HG02981 (cell line): Measurements from ENCODE around the gene ZFAND2B.

Source experiments
- ATAC-seq: cut with Tn5 transposase; IDR thresholded peaks from one replicate; pipeline ENCODE4 v1.9.1; 2021; ENCODE audit warnings: mild to moderate bottlenecking, moderate library complexity; ENCODE audit not compliant: unreplicated experiment

Gene ZFAND2B

DNA sequence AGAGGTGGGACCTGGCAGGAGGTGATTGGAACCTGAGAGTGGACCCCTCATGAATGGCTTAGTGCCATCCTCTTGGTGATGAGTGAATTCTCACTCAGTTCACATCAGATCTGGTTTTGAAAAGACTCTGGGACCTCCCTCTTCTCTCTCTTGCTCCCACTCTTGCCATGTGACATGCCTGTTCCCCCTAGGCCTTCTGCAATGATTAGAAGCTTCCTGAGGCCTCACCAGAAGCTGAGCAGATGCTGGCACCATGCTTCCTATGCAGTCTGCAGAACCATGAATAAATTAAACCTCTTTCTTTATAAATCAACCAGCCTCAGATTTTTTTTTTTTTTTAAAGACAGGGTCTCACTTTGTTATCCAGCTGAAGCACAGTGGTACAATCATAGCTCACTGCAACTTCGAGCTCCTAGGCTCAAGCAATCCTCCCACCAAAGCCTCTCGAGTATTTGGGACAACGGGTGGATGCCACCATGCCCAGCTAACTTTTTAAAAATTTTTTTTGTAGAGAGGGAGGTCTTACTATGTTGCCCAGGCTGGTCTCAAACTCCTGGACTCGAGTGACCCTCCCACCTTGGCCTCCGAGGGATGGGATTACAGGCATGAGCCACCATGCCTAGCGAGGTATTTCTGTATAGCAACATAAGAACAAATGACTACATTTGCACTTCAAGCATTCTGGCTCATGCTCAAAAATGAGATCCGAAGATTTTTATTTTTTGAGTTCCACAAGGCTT lies 2.0 kb upstream of the ZFAND2B start:
- ATAC-seq: no peak

DNA sequence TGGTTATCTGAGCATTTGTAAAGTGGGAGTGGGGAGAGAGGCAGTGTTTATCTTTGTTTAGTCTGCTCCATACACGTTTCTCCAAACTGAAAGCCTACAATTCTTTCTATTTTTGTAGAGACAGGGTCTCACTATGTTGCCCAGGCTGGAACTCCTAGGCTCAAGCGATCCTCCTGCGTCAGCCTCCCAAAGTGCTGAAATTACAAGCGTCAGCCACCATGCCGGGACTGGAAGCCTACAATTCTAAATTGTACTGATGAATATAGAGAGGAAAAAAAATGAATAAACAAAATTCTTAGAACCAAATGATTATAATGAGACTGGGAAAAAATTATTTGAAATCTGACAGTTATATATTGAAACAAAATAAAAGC lies 1.4 kb upstream of the ZFAND2B start:
- ATAC-seq: no peak

DNA sequence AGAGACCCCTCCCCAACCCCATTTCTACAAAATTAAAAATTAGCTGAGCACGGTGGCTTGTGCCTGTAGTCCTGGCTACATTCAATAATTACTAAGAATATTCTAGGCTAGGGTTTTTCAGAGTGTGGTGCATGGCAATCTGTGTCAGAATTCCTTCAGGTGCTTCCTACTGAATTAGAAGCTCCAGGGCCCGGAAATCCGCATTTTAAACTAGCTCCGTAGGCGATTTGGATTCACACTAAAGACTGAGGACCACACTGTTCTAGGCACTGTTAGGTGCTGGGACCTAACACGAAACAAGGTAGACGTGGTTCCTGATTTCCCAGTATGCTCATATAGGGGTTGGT lies 628 bp upstream of the ZFAND2B start:
- no peak for ATAC-seq

DNA sequence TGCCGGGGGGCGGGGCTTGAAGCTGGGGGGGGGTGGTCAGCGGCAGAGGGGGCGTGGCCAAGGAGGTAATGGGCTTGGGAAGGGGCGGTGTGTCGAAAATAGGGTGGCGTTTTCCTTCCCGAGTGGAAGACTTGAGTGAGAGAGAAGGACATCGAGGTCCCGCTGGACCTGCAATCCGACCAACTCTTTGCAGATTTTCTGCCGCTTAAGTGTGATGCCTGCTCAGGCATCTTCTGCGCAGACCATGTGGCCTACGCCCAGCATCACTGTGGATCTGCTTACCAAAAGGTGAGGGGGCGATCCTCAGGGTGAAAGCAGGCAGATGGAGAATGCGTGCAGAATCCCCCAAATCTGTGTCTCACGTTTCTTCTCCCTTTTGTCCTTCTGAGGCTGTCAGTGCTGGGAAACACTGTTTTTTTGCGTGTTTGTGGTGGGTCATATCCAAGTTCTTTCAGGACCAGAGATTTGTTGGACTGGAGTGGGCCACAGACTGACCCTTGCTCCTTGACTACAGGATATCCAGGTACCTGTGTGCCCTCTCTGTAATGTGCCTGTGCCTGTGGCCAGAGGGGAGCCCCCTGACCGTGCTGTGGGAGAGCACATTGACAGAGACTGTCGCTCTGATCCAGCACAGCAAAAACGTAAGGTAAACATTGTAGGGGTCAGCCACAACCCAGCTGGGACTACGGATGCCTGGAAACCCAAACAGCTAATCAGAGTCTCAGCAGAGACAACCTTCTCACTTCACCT lies 727 bp downstream of the ZFAND2B start:
- no peak for ATAC-seq

DNA sequence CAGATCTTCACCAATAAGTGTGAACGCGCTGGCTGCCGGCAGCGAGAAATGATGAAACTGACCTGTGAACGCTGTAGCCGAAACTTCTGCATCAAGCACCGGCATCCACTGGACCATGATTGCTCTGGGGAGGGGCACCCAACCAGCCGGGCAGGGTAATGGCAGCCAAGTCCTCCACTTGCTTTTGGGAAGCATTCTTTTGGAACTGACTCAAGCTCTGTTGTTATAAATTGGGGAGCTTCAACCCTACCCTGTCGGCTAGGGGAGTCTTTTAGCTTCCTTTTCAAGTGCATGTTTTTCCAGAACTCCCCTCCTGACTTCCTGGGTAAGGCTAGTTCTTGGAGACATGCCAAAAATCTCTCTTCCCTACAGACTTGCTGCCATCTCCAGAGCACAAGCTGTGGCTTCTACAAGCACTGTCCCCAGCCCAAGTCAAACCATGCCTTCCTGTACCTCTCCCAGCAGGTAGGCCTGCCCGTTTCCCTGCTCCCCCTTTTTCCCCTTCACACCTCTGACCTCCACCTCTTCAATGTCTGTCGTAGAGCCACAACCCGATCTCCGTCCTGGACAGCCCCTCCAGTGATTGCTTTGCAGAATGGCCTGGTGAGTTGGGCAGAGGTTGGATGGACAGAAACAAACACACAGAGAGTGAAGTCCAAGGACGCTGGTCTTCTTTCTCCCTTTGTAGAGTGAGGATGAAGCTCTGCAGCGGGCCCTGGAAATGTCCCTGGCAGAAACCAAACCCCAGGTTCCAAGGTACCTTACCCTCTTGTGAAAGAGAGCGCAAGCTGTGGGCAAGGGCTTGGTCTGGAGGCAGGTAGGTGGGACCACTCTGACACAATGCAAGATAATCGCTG lies 1.5 kb downstream of the ZFAND2B start:
- no peak for ATAC-seq

DNA sequence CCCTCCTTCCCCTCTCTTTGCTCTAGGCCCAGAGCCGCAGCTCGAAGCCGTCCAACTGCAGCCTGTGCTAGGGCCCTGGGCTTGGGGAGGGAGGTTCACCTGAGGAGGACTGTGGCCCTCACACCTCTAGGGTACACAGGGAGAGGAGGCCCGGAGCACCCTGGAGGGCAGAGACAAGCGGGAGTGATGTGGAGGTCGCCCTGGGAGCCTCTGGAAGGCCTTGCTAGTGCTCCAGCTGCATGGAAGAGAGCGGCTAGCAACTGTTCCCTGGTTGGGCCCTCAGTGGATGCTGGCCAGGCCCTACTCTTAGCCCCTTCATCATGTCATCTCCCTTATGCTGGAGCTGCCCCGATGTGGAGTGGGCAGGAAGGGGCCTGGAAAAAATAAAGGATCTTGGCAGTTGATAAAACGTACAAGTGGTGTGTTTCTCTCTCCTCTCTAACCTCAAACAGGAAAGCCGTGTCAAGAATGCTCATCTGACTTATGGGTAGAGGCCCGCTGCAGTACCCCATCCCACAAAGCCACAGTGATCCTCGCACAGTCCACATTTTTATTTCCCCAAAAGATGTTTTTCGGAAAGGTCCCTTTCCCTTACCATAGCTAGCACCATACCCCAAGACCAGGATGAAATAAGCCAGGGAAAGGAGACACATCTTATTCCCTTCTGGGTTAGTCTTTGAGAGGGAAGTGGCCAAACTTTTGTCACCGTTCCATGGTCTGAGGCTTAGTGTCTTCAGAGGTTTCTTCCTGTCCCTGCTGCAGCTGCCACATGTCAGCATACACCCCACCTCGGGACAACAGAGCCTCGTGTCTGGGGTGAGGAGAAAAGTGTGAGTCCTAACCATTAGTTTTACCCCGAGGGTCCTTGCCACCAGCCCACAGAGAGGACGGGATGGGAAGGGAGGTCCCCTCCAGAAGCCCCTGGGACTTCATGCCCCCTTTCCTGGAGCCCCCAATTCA lies 2.9 kb downstream of the ZFAND2B start:
- no peak for ATAC-seq

DNA sequence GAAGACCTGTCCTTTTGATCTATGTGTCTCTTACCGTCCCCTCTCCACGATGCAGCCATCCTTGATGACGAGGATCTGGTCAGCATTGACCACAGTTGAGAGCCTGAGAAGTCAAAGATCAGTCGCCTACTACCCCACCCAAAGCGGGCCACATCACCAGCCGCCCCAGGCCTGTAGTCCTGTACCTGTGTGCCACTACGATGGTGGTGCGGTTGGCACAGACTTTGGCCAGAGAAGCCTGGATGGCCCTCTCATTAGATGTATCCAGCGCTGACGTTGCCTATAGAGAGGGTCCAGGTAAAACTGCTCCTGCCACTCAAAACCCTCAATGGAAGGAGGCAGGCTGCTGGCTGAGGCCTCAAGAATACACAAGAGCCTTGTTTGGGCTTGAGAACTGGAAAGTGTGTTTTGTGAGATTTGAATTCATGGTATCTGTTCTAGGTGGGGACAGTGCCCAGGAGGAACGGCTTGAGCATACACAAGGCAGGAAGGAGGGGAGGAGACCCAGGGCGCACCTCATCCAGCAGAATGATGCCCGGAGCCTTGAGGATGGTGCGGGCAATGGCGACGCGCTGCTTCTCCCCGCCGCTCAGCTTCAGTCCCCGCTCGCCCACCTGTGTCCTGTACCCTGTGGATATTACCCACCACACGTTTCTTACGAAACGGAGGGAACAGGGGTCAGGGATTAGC lies 3.8 kb downstream of the ZFAND2B start:
- ATAC-seq: no peak

DNA sequence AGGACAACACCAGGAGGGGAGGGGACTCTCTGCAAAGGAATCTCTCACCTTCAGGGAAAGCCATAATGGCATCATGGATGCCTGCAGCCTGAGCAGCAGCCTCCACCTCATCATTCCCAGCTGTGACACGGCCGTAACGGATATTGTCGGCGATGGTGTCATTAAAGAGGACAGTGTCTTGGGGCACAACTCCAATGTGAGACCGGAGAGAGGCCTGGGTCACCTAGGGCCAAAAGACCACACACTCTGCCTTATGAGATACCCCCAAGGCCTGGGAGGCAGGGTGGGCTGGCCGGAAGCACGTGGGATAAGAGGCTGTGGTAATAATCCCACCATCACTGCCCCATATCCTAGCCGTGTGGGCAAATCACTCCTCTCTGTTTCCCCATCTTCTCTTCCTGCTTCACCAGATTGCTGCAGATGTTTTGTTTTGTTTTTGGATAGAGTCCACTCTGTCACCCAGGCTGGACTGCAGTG lies 4.3 kb downstream of the ZFAND2B start:
- no peak for ATAC-seq

DNA sequence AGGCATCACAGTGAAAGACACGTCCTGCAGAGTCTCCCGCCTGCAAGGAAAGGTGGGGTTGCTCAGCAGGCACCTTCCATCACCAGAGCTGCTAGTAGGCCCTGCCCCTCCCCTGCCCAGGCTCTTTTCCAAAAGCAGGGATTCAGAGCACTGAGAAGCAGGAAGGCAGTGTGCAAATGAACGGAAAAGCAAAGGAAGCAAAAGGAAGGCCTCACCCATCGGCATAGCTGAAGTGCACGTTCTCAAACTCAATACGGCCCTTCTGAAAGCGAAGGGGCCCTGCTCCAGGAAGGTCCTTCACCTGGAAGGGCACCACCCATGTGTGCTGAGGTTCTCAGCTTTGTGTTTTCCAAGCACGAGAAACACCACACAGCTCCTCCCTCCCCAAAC lies 6.4 kb downstream of the ZFAND2B start:
- ATAC-seq: no peak

DNA sequence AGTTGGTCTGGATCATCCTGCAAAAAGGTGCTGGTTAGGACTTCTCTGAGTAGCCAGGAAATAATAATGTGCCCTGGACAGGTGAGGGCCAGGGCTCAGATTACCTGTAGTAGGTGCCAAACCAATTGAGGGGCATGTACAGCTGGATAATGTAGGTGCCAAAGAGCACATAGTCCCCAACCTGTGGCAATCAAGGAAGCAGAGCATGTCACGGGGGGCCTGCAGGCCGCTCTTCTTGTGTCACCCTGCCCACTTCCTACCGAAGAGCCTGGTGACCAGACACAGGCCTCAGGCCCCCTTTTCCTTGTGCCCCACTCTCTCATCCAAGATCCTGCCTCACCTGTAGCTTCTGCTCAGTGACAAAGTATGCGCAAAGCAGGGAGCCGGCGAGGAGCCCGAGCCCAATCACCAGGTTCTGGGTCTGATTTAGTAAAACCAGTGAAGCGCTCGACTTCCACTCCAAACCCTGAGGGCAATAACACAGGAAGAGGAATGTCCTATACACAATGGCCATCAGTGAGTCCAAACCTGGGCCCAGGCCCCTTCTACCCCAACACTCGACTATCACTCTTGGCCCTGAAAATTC lies 7.0 kb downstream of the ZFAND2B start:
- no peak for ATAC-seq

DNA sequence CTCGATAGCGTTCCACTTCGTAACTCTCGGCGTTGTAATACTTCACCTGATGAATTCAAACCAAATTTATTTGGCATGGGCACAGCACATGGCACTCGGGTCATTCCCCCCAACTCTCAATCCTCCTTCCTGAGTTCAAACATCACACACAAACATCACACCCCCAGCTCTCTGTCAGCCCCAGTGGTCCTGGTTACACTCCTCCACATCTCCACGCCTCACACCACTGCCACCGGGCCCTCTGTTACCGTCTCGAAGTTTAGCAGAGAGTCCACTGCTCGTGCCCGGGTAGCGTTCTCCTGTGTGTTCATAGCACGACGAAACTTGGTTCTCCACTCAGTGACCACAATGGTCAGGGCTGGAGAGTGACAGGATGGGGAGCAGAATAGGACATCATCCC lies 7.6 kb downstream of the ZFAND2B start:
- ATAC-seq: no peak

DNA sequence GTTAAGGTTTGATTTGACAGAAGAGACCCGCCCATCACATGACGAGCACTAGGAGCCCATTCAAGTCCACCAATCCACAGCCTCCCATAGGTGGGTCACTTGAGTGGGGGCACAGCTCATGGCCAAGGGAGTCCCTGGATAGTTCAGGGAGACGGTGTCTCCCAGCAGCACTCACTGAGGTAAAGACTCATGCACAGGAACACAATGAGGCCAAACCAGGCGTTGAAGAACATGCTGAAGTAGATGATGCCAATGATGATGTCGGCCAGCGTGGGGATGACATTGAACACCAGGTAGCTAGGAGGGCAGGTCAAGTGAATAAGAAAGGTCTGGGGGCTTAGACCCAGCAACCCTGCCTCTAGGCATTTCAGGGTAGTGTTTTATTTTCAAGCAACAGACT lies 8.2 kb downstream of the ZFAND2B start:
- ATAC-seq: no peak

DNA sequence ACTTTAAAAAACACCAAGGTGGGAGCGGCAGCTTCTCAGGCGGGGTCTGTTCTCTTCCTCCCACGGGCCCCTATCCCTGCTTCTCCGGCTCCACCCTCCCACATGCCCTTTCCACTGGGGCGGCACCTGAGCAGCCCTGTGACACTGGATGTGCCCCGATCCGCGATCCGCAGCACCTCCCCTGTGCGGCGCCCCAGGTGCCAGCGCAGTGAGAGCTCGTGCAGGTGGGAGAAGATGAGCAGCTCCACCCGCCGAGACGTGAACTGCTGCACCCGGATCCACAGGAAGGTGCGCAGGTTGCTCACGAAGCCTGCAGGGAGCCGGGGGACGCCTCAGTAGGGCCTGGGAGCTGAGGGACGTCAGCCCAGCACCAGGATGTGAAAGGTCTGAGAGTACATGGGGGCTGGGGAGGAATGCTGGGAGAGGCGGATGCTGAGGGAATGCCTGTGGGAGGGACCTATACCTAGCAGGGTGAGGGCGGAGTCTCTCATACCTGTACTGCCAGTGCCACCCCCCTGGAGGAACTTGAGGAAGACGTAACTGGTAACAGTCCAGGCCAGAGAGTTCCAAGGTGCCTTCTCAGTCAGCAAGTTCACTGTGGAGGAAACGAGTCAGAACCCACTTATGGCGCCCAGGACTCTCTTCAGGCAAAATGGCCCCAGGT lies 9.4 kb downstream of the ZFAND2B start:
- ATAC-seq: no peak

DNA sequence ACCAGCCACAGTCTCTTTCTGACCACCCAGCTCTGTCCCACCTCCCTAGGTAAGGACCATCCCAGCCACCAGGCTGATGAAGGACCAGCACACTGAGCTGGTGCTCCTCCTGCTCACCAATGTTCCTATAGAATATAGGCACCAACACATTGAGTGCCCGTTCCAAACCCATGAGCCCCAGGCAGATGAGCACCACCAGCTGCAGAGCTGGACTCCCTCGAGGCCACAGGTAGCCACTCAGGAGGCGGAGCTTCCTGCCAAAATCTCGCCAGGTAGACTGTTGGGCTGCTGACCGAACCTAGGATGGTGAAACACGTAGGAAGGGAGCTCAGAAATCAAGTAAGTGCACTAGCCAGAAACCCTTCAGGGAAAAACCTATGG lies 9.9 kb downstream of the ZFAND2B start:
- no peak for ATAC-seq

DNA sequence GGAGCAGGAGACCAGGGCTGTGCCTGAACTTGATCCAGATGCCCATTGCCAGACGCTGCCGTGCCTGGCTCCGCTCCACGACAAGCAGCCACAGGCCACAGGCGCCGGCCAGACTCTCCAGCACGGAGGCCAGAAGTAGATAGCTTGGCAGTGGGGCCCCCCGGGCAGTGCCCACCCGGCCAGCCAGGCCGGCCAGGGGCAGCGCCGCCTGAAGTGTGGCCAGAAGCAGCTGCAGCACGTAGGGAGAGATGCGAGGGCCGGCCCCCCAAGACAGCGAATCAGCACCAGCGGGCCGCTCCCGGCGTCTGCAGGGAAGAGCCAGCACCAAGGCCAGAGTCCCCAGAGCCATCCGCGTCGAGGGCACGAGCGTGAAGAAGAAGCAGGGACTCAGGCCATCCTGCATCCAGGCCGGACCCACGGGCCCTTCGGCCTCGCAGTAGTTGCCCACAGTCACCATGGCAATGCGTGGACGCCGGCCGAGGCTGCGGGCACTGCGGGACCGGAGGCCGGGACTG lies 11.7 kb downstream of the ZFAND2B start:
- peak; percentile 18 for ATAC-seq

DNA sequence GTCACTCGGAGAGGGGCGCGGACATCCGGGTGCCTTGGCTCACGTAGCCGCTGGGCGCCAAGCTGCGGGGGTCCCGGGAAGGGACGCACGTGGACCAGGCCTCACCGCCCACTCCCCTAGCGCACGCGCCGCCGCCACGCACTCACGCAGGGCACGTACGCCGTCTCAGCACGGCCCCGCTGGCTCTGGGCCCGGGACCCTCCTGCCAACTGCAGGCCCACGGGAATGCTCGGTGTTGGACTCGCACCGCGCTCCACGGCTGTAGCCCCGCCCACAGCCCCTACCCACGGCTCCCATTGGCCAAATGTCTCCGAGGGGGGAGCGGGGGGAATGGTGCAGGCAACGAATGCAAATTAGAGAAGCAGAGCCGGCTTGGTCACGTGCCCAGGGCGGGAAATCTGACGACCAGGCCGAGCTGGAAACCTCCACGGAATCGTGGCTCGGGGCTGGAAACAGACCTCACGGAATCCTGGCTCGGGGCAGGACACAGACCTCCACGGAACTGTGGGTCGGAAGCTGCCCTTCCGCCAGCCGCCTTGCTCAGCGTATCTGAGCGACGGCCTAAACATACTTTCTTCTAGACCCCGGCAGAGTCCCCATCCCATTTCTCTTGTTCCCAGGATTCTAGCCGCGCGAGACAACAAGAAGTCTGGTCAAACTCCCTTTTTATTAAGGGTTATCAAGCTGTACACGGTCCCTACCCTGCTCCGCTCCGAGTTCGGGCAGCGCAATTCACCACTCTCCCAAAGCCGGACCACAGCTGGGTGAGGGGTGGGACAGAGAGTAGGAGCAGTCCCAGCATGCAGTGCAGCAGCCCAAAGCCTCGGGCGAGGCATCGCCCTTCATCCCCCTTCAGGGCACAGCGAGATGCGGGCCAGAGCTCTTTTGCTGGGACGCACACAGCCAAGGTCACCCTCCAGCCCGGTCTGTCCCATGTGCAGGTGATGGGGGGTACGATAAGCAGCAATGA lies 12.4 kb downstream of the ZFAND2B start, which contains the start of gene ABCB6:
ABCB6 (minus strand) TSS at position 227 of the 970 bp plus-strand sequence. CDS start 285 bp downstream, outside the sequence.
- peak; percentile 78 for ATAC-seq

DNA sequence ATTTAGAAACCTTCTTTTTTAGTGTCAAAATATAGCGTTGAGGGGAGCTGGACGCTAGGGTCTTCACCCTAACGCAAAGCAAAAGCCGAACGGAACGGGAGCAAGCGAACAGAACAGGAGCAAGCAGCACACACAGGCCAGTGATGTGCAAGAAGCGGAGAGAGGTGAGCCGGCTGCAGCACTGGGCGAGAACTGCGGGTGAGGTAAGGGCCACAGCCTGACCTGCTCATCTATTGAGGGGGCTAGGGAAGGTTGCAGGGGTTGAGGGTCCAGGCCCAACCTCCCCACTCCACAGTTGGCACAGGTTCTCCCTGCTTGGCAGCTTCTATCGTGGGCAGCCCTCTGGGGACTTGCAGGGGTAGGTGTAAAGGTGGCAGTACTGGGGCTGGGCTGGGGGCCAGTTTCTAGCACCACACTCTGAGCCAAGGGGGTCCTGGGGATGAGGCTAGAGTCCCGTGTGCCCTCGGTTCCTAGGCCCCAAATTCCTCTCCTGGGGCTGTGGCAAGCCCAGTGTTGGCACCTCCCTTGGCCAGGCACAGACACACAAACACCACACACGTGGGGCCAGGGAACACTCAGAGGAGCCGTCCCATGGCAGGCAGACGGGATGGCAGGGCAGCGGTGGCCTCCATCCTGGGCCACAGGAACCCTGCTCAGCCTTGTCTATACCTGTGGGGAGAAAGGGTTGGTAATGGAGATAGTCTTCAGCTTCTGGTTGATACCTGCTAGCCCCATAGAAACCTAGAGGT lies 13.4 kb downstream of the ZFAND2B start:
- no peak for ATAC-seq
